Tibial nerve (tissue), 4 donors: ENCODE measurements around the gene ARID1B.

Source experiments
- EP300 ChIP-seq, 2 donors: sonication (generic); formaldehyde crosslinking; IDR thresholded peaks; one replicate each; pipeline ENCODE4 v1.6.1; 2017; ENCODE audit warnings: antibody characterized with exemption in 2 of 2, mild to moderate bottlenecking in 1 of 2
- POLR2A ChIP-seq, 2 donors: fragments of 450-650 bp; IDR thresholded peaks; one replicate each; pipeline ENCODE4 v1.6.1; 2017; ENCODE audit warnings: antibody characterized with exemption in 2 of 2, mild to moderate bottlenecking in 2 of 2, moderate library complexity in 2 of 2
- TF ChIP-seq, protein P1 (sequence below), 5 experiments: fragments of 200-600 bp in 3 of 5; fragments of 450-650 bp in 2 of 5; sonication (generic) in 3 of 5; IDR thresholded peaks; one replicate each; pipeline ENCODE4 v1.5.1; 2016 to 2019; ENCODE audit warnings: antibody characterized with exemption in 5 of 5, mild to moderate bottlenecking in 3 of 5, moderate library complexity in 2 of 5

DNA sequence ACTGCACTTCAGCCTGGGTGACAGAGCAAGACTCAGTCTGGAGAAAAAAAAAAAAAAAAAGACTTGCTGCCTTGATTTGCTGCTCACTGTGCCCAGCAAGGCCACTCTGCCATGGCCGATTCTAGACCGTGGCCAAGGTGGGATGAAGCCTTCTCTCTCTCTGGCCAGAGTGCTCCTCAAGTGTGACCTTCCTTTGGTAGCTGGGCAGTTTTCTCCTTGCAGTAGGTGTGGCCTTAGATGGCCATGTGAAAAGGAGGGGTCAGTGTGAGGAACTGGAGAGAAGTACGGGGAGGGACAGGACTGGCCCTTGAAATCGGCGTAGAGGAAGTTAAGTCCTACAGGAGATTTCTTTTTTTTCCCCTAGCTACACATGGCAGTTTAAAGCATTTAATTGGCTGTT, 272.0 kb downstream of the ARID1B start:
- TF ChIP-seq, protein P1, sequence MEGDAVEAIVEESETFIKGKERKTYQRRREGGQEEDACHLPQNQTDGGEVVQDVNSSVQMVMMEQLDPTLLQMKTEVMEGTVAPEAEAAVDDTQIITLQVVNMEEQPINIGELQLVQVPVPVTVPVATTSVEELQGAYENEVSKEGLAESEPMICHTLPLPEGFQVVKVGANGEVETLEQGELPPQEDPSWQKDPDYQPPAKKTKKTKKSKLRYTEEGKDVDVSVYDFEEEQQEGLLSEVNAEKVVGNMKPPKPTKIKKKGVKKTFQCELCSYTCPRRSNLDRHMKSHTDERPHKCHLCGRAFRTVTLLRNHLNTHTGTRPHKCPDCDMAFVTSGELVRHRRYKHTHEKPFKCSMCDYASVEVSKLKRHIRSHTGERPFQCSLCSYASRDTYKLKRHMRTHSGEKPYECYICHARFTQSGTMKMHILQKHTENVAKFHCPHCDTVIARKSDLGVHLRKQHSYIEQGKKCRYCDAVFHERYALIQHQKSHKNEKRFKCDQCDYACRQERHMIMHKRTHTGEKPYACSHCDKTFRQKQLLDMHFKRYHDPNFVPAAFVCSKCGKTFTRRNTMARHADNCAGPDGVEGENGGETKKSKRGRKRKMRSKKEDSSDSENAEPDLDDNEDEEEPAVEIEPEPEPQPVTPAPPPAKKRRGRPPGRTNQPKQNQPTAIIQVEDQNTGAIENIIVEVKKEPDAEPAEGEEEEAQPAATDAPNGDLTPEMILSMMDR (IDR thresholded peaks at IDR 0.05), result no peak
- TF ChIP-seq POLR2A (IDR thresholded peaks at IDR 0.05), result no peak
- no peak for TF ChIP-seq EP300 (IDR thresholded peaks at IDR 0.05)
